Loucy (cell line): ENCODE data around the gene CGB8.

Experiments used
- H2AFZ ChIP-seq: fragments of 200-600 bp; sonication (generic); 2 replicates; pipeline ENCODE4 v1.6.0; 2016; ENCODE audit warnings: antibody characterized with exemption, mild to moderate bottlenecking, low read length, moderate library complexity
- H3F3A ChIP-seq: fragments of 200-600 bp; 2 replicates; pipeline ENCODE4 v1.6.0; 2016; ENCODE audit warnings: antibody characterized with exemption, low read depth, mild to moderate bottlenecking
- H3K27me3 ChIP-seq: fragments of 200-600 bp; sonication (generic); 2 replicates; pipeline ENCODE4 v1.6.1; 2014; ENCODE audit warnings: low read length, mild to moderate bottlenecking; ENCODE audit not compliant: insufficient read depth, poor library complexity, severe bottlenecking
- H3K36me3 ChIP-seq: fragments of 200-600 bp; sonication (generic); 2 replicates; pipeline ENCODE4 v1.6.1; 2016; ENCODE audit warnings: low read length; ENCODE audit not compliant: insufficient read depth
- H3K4me1 ChIP-seq: fragments of 200-600 bp; sonication (generic); 2 replicates; pipeline ENCODE4 v1.5.1; 2014; ENCODE audit warnings: low read length, mild to moderate bottlenecking; ENCODE audit not compliant: insufficient read depth, poor library complexity, severe bottlenecking
- H3K4me2 ChIP-seq: fragments of 200-600 bp; sonication (generic); 2 replicates; pipeline ENCODE4 v1.6.0; 2014; ENCODE audit warnings: antibody characterized with exemption, low read length, low read depth, mild to moderate bottlenecking; ENCODE audit not compliant: poor library complexity, severe bottlenecking
- H3K4me3 ChIP-seq: fragments of 200-600 bp; sonication (generic); 2 replicates; pipeline ENCODE4 v1.5.1; 2014; ENCODE audit warnings: low read length, mild to moderate bottlenecking, mixed read lengths; ENCODE audit not compliant: poor library complexity, severe bottlenecking
- H3K79me2 ChIP-seq: fragments of 200-600 bp; sonication (generic); 2 replicates; pipeline ENCODE4 v1.6.1; 2014; ENCODE audit warnings: low read length; ENCODE audit not compliant: insufficient read depth
- H3K9ac ChIP-seq: fragments of 200-600 bp; sonication (generic); 2 replicates; pipeline ENCODE4 v1.6.0; 2014; ENCODE audit warnings: mild to moderate bottlenecking, low read depth, low read length, moderate library complexity; ENCODE audit not compliant: poor library complexity, severe bottlenecking
- H3K9me2 ChIP-seq: fragments of 200-600 bp; sonication (generic); replicated peaks from 2 replicates; pipeline ENCODE4 v1.6.1; 2016; ENCODE audit warnings: low read depth, low read length, mixed read lengths
- H3K9me3 ChIP-seq: fragments of 200-600 bp; sonication (generic); 2 replicates; pipeline ENCODE4 v1.6.1; 2014; ENCODE audit warnings: mild to moderate bottlenecking, antibody characterized with exemption, low read length, low read depth; ENCODE audit not compliant: insufficient read depth
- H4K20me1 ChIP-seq: fragments of 200-600 bp; sonication (generic); 2 replicates; pipeline ENCODE4 v1.6.0; 2014; ENCODE audit warnings: antibody characterized with exemption, low read length, mild to moderate bottlenecking; ENCODE audit not compliant: insufficient read depth, poor library complexity, severe bottlenecking
- EZH2phosphoT487 ChIP-seq: fragments of 200-600 bp; IDR thresholded peaks from 2 replicates; pipeline ENCODE4 v1.6.1; 2018; ENCODE audit warnings: antibody characterized with exemption, mild to moderate bottlenecking, moderate library complexity, borderline replicate concordance
- TF ChIP-seq, protein P1 (sequence below): fragments of 200-600 bp; sonication (generic); conservative IDR thresholded peaks from 2 replicates; pipeline ENCODE4 v1.5.1; 2014; ENCODE audit warnings: mild to moderate bottlenecking, antibody characterized with exemption, low read length

Gene CGB8

DNA sequence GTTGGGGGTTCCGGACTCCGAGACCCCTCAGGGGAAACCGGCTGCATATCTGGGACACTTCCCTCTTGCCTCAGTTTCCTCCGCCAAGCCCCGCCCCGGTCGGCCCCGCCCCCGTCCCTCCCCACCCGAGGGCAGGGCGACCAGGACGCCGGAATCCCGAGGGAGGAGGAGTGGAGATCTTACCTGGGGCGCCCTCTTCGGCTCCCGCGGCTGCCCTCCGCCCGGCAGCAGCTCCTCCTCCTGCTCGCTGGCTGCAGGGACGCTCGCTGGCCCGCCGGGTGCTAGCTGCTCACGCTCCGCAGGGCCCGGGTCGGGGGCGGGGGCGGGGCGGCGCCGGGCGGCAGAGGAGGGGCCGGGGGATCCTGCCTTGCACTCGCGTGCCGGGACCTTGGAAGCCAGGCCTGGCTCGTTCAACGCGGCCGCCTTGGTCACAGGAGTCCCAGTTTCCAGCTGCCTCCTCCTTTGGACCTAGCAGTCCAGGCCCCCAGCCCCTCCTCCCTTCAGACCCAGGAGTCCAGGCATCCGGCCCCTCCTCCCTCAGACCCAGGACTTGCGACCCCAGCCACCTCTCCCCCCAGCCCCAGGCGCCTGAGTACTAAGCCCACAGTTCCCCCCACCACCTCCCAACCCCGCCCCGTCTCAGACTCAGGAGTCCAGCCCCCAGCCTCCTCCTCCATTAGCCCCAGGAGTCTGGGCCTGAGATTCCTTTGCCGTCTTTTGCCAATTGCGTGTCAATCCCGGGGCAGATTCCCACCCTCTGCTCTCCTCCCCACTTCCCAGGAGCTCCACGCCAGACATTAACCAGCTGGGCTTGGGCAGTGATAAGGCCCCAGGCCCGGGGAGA lies 16.1 kb upstream of the CGB8 start, which contains the start of gene NTF4:
Gene NTF4, minus strand, starts transcription at position 51 of the 844 bp plus-strand sequence. CDS start 2,821 bp downstream, outside the sequence.
- H3K4me2 ChIP-seq = peak within 1 kb of the TSS; percentile 16
- TF ChIP-seq, protein P1, sequence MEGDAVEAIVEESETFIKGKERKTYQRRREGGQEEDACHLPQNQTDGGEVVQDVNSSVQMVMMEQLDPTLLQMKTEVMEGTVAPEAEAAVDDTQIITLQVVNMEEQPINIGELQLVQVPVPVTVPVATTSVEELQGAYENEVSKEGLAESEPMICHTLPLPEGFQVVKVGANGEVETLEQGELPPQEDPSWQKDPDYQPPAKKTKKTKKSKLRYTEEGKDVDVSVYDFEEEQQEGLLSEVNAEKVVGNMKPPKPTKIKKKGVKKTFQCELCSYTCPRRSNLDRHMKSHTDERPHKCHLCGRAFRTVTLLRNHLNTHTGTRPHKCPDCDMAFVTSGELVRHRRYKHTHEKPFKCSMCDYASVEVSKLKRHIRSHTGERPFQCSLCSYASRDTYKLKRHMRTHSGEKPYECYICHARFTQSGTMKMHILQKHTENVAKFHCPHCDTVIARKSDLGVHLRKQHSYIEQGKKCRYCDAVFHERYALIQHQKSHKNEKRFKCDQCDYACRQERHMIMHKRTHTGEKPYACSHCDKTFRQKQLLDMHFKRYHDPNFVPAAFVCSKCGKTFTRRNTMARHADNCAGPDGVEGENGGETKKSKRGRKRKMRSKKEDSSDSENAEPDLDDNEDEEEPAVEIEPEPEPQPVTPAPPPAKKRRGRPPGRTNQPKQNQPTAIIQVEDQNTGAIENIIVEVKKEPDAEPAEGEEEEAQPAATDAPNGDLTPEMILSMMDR = no peak
- no peak for TF ChIP-seq EZH2phosphoT487
- no peak within 1 kb of the TSS for H2AFZ ChIP-seq
- no peaks in the 10 kb centered on the region for H3K27me3 ChIP-seq
- no peaks in the 10 kb centered on the region for H3K9me3 ChIP-seq
- H3K79me2 ChIP-seq = no peaks in the 10 kb centered on the region
- H3K9me2 ChIP-seq = no peaks in the 10 kb centered on the region
- H4K20me1 ChIP-seq = no peaks in the 10 kb centered on the region
- no peaks in the 10 kb centered on the region for H3K36me3 ChIP-seq
- no peaks in the 10 kb centered on the region for H3F3A ChIP-seq
- no peaks in the 10 kb centered on the region for H3K4me1 ChIP-seq
- no peak within 1 kb of the TSS for H3K4me3 ChIP-seq
- no peak within 1 kb of the TSS for H3K9ac ChIP-seq

DNA sequence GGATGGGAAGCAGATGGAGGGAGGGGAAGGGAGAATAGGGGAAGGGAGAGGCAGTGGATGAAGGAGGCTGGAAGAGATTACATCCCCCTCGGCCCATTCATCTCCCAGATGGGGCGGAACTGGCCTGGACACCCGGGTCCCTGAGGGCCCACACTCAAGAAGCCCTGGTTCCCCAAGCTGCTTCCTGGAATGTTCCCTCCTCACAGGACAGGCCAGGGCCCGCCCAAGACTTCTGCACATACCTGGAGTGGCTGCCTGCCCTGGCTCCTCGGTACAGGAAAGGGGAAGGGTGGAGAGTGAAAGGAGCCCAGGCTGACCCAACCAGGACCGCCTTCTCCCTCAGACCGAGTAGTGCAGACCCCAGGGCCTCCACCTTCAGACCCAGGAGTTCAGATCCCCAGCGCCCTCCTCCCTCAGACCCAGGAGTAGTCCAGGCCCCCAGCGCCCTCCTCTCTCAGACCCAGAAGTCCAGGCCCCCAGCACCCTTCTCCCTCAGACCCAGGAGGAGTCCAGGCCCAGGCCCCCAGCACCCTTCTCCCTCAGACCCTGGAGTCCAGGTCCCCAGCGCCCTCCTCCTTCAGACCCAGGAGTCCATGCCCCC lies 15.2 kb upstream of the CGB8 start:
- Histone ChIP-seq H3K4me1 (no peaks in the 10 kb centered on the region), H3K4me3 (no peak overlapping the region), H4K20me1 (no peaks in the 10 kb centered on the region), H3K4me2 (peak overlapping the region; percentile 16), H3K36me3 (no peaks in the 10 kb centered on the region), H2AFZ (no peak overlapping the region), H3K9me3 (no peaks in the 10 kb centered on the region), H3K9me2 (no peaks in the 10 kb centered on the region), H3F3A (no peaks in the 10 kb centered on the region), H3K79me2 (no peaks in the 10 kb centered on the region), H3K9ac (no peak overlapping the region), H3K27me3 (no peaks in the 10 kb centered on the region)
- TF ChIP-seq, protein P1 = no peak
- TF ChIP-seq EZH2phosphoT487 = no peak

DNA sequence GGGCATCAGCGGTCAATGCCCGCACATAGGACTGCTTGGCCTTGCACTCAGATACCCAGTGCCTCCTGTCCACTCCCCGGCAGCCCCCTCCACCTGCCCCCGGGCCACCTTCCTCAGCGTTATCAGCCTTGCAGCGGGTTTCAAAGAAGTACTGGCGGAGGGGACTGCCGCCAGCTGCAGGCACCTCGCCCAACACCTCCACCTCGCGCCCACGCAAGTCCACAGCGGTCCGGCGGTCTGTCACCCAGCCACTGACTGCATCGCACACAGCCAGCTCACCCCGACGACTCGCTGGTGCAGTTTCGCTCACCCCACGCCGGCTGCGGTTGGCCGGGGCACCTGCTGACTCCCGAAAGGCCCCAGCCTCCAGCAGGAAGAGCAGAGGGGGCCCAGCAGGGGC lies 12.5 kb upstream of the CGB8 start:
- TF ChIP-seq, protein P1 = no peak
- TF ChIP-seq EZH2phosphoT487 = no peak
- Histone ChIP-seq H3K79me2 (no peaks in the 10 kb centered on the region), H3K36me3 (no peaks in the 10 kb centered on the region), H4K20me1 (no peaks in the 10 kb centered on the region), H3K9me2 (no peaks in the 10 kb centered on the region), H3K9ac (no peak overlapping the region), H3K4me1 (no peaks in the 10 kb centered on the region), H2AFZ (no peak overlapping the region), H3F3A (no peaks in the 10 kb centered on the region), H3K4me3 (no peak overlapping the region), H3K9me3 (no peaks in the 10 kb centered on the region), H3K4me2 (no peak overlapping the region), H3K27me3 (no peaks in the 10 kb centered on the region)
